ES-I3 (cell line): ENCODE measurements around the gene C20orf173.

Experiments used
- H3K36me3 ChIP-seq: 2 replicates; pipeline ENCODE4 v1.6.1; 2013; ENCODE audit warnings: mild to moderate bottlenecking, low read length, control low read depth, moderate library complexity; ENCODE audit not compliant: insufficient read depth
- H3K4me1 ChIP-seq: 2 replicates; pipeline ENCODE4 v1.6.1; 2013; ENCODE audit warnings: mild to moderate bottlenecking, control low read depth, low read length; ENCODE audit not compliant: insufficient read depth
- H3K9ac ChIP-seq: 2 replicates; pipeline ENCODE4 v1.6.1; 2013; ENCODE audit warnings: low read depth, mild to moderate bottlenecking, low read length, moderate library complexity
- H3K9me3 ChIP-seq: 2 replicates; pipeline ENCODE4 v1.6.1; 2013; ENCODE audit warnings: mild to moderate bottlenecking, low read length, moderate library complexity; ENCODE audit not compliant: control insufficient read depth, insufficient read depth

C20orf173 gene

GRCh38 chr20:35506872-35507638, 22.4 kb downstream of the C20orf173 start:
- Histone ChIP-seq H3K4me1 (no peaks in the 10 kb centered on the region), H3K36me3 (peaks cover 9% of the 10 kb centered on the region), H3K9me3 (no peaks in the 10 kb centered on the region), H3K9ac (no peak overlapping the region)

GRCh38 chr20:35506179-35506578, 23.3 kb downstream of the C20orf173 start:
- Histone ChIP-seq H3K36me3 (peaks cover 15% of the 10 kb centered on the region), H3K4me1 (no peaks in the 10 kb centered on the region), H3K9me3 (no peaks in the 10 kb centered on the region), H3K9ac (no peak overlapping the region)

- Histone ChIP-seq H3K36me3 (peaks cover 20% of the 10 kb centered on the region), H3K9ac (no peak overlapping the region), H3K4me1 (no peaks in the 10 kb centered on the region)
These were observed 24.7 kb downstream of the C20orf173 start for GRCh38 chr20:35504751-35505150.

GRCh38 chr20:35503841-35504561, 25.5 kb downstream of the C20orf173 start:
- Histone ChIP-seq H3K4me1 (no peaks in the 10 kb centered on the region), H3K9ac (no peak overlapping the region), H3K9me3 (no peaks in the 10 kb centered on the region), H3K36me3 (peaks cover 23% of the 10 kb centered on the region)

More at GRCh38 chr20:35504751-35505150, 24.7 kb downstream of the C20orf173 start:
- no peaks in the 10 kb centered on the region for H3K9me3 ChIP-seq

- H3K9ac ChIP-seq, result no peak overlapping the region
- H3K4me1 ChIP-seq, result no peaks in the 10 kb centered on the region
- no peaks in the 10 kb centered on the region for H3K9me3 ChIP-seq
- H3K36me3 ChIP-seq, result peaks cover 23% of the 10 kb centered on the region
These were observed 26.2 kb downstream of the C20orf173 start for GRCh38 chr20:35503281-35503680.

- no peaks in the 10 kb centered on the region for H3K9me3 ChIP-seq
- H3K4me1 ChIP-seq, result no peaks in the 10 kb centered on the region
- H3K36me3 ChIP-seq, result peaks cover 23% of the 10 kb centered on the region
- H3K9ac ChIP-seq, result no peak overlapping the region
These were observed 27.1 kb downstream of the C20orf173 start for GRCh38 chr20:35502352-35502751.

GRCh38 chr20:35499271-35499670, 30.2 kb downstream of the C20orf173 start:
- Histone ChIP-seq H3K36me3 (peaks cover 35% of the 10 kb centered on the region), H3K9ac (no peak overlapping the region), H3K9me3 (no peaks in the 10 kb centered on the region), H3K4me1 (no peaks in the 10 kb centered on the region)

- Histone ChIP-seq H3K9ac (no peak overlapping the region), H3K36me3 (peaks cover 35% of the 10 kb centered on the region), H3K9me3 (no peaks in the 10 kb centered on the region), H3K4me1 (no peaks in the 10 kb centered on the region)
These were observed 31.7 kb downstream of the C20orf173 start for GRCh38 chr20:35497780-35498189.

GRCh38 chr20:35497320-35497719, 32.1 kb downstream of the C20orf173 start:
- no peaks in the 10 kb centered on the region for H3K9me3 ChIP-seq
- H3K4me1 ChIP-seq, result no peaks in the 10 kb centered on the region
- peaks cover 34% of the 10 kb centered on the region for H3K36me3 ChIP-seq
- H3K9ac ChIP-seq, result no peak overlapping the region

GRCh38 chr20:35496481-35496880, 33.0 kb downstream of the C20orf173 start:
- Histone ChIP-seq H3K9ac (no peak overlapping the region), H3K36me3 (peaks cover 30% of the 10 kb centered on the region), H3K9me3 (no peaks in the 10 kb centered on the region), H3K4me1 (no peaks in the 10 kb centered on the region)

- Histone ChIP-seq H3K9me3 (no peaks in the 10 kb centered on the region), H3K9ac (no peak overlapping the region), H3K4me1 (no peaks in the 10 kb centered on the region), H3K36me3 (peaks cover 32% of the 10 kb centered on the region)
These were observed 37.1 kb downstream of the C20orf173 start for GRCh38 chr20:35492352-35492751.

GRCh38 chr20:35491823-35492222, 37.6 kb downstream of the C20orf173 start:
- H3K4me1 ChIP-seq, result no peaks in the 10 kb centered on the region
- peaks cover 32% of the 10 kb centered on the region for H3K36me3 ChIP-seq
- no peak overlapping the region for H3K9ac ChIP-seq
- H3K9me3 ChIP-seq, result no peaks in the 10 kb centered on the region

GRCh38 chr20:35490736-35491181, 38.7 kb downstream of the C20orf173 start:
- Histone ChIP-seq H3K36me3 (peaks cover 25% of the 10 kb centered on the region), H3K9me3 (no peaks in the 10 kb centered on the region), H3K4me1 (no peaks in the 10 kb centered on the region), H3K9ac (no peak overlapping the region)

GRCh38 chr20:35489717-35490116, 39.7 kb downstream of the C20orf173 start:
- Histone ChIP-seq H3K9ac (no peak overlapping the region), H3K36me3 (peaks cover 23% of the 10 kb centered on the region), H3K9me3 (no peaks in the 10 kb centered on the region), H3K4me1 (no peaks in the 10 kb centered on the region)

- Histone ChIP-seq H3K36me3 (peaks cover 20% of the 10 kb centered on the region), H3K9me3 (no peaks in the 10 kb centered on the region; the same call in 1 of the 2 replicates), H3K4me1 (no peaks in the 10 kb centered on the region), H3K9ac (no peak overlapping the region)
These were observed 42.0 kb downstream of the C20orf173 start for GRCh38 chr20:35487479-35487878.
